GM12891 (cell line): ENCODE data around the gene ANKRD33B.
"Not testable (repeated sequence)": the region's sequence is repeated elsewhere in the genome, so short reads cannot be mapped to it uniquely, and the experiment has no call there.

Source experiments
- DNase-seq: peaks from one replicate; pipeline ENCODE4 v3.0.0; 2011; ENCODE audit warnings: low spot score; ENCODE audit not compliant: insufficient read length
- FAIRE-seq: peaks from 2 replicates; lab custom pipeline; 2011; peaks lifted over from hg19 to GRCh38; lab: Jason Lieb, UNC
- PAX5 ChIP-seq: IDR thresholded peaks from 2 replicates; pipeline ENCODE4 v1.6.1; 2011; ENCODE audit warnings: low read length, moderate library complexity, mild to moderate bottlenecking; ENCODE audit not compliant: insufficient read depth, severe bottlenecking
- POLR2A ChIP-seq: IDR thresholded peaks from 2 replicates; pipeline ENCODE4 v1.6.1; 2011; ENCODE audit warnings: low read depth, low read length, control low read depth
- POLR2AphosphoS5 ChIP-seq: IDR thresholded peaks from 2 replicates; pipeline ENCODE4 v1.6.1; 2011; ENCODE audit warnings: low read depth, low read length, control low read depth
- POU2F2 ChIP-seq: IDR thresholded peaks from 2 replicates; pipeline ENCODE4 v1.6.1; 2011; ENCODE audit warnings: low read depth, mild to moderate bottlenecking, control low read depth, low read length, moderate library complexity
- SPI1 ChIP-seq: IDR thresholded peaks from 2 replicates; pipeline ENCODE4 v1.6.1; 2011; ENCODE audit warnings: low read depth, low read length, control low read depth
- TAF1 ChIP-seq: IDR thresholded peaks from 2 replicates; pipeline ENCODE4 v1.6.1; 2011; ENCODE audit warnings: low read depth, low read length, control low read depth

ANKRD33B gene

DNA sequence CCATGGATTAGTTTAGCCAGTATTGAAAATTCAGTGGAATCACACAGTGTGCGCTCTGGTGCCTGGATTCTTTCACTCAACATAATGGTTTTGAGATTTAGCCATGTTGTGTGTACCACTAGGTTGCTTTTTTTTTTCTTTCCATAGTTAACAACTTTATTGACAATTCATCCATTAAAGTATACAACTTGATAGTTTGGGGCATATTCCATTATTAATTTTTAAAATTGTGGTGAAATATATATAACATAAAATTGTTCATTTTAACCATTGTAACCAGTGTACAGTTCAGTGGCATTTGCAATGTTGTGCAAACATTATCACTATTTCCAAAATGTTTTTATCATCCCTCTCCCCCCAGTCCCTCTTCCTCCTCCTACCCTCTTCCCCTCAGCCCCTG is 35.2 kb downstream of the ANKRD33B start:
- no peak for FAIRE-seq
- TF ChIP-seq POLR2AphosphoS5 = no peak
- no peak for DNase-seq

DNA sequence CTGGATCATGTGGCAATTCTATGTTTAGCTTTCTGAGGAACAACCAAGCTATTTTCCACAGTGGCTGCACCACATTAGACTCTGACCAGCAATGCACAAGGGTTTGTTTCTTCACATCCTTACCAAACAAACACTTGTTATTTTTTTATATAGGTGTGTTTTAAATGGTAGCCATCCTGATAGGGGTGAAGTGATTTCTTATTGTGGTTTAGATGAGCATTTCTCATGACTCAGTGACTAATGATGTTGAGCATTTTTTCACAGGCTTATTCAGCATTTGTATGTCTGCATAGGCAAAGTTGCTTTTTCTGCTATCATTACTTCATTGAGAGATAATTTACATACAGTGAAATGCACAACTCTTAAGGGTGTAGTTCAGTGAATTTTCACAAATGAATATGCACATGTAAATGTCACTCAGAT is 36.0 kb downstream of the ANKRD33B start:
- no peak for FAIRE-seq
- no peak for TF ChIP-seq SPI1
- no peak for TF ChIP-seq PAX5
- no peak for TF ChIP-seq POLR2A
- DNase-seq = no peak

DNA sequence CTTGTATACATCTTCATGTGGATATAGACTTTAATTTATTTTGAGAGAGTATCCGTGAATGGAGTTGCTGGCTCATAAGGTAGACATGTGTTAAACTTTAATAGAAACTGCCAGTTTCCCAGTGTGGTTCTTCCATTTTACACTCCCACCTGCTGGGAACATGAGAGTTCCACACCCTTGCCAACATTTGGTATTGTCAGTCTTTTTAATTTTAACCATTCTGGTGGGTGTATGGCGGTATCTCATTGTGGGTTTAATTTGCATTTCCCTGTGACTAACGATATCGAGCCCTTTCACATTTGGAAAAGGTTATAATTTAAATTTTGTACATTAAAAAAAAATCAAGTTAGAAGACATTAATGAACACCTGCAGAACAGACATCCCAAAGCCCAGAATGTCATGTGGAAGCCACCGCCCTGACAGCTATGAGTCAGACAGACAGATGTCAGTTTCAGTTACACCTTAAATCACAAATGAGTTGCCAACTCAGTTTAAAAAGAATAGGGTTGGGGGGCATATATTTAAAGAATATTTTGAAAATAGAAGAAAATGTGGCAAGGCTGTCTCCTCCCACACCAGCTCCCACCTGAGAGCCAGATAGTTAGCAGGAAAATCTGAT is 36.9 kb downstream of the ANKRD33B start:
- no peak for TF ChIP-seq TAF1
- TF ChIP-seq POLR2AphosphoS5 = no peak
- no peak for TF ChIP-seq PAX5
- TF ChIP-seq POU2F2 = no peak
- no peak for DNase-seq
- peak; percentile 62 for FAIRE-seq

DNA sequence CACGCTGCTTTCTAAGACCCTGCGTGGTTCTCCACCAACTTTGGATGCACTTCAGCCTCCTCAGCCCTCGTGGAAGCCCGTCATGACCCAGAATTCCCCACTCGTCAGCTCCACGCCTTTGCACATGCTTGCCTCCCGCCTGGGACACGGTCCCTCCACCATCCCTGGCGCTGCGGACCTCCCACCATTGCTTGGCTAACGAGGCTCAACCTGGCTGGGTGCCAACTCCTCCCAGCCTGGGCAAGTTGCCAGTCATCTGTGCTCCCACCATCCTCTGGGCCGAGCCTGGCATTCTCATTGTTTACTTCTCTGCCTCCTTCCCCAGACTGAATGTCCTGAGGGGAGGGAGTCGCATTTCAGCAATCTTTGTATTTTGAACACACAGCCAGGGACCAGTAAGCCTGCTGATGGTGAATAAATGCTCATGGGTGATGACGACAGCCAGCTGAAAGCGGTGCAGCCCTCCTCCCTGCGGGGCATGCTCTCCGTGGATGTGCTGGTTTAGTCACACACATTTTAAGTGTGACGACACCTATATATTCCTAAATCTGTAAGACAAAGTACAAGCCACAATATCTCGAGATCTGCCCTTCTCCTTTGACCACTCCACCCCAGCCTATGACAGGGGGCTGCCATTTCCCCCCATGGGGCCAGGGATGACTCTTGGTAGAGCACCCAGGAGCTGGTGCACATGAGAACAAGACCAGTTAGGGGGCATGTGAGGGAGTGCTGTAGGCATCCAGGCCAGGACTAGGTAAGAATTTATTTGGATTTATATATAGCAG is 37.6 kb downstream of the ANKRD33B start:
- FAIRE-seq (peak; percentile 74), DNase-seq (no peak)
- no peak; the same call in 1 of the 2 replicates for TF ChIP-seq POLR2A
- TF ChIP-seq POLR2AphosphoS5 = peak; percentile 51; the same call in 1 of the 2 replicates

DNA sequence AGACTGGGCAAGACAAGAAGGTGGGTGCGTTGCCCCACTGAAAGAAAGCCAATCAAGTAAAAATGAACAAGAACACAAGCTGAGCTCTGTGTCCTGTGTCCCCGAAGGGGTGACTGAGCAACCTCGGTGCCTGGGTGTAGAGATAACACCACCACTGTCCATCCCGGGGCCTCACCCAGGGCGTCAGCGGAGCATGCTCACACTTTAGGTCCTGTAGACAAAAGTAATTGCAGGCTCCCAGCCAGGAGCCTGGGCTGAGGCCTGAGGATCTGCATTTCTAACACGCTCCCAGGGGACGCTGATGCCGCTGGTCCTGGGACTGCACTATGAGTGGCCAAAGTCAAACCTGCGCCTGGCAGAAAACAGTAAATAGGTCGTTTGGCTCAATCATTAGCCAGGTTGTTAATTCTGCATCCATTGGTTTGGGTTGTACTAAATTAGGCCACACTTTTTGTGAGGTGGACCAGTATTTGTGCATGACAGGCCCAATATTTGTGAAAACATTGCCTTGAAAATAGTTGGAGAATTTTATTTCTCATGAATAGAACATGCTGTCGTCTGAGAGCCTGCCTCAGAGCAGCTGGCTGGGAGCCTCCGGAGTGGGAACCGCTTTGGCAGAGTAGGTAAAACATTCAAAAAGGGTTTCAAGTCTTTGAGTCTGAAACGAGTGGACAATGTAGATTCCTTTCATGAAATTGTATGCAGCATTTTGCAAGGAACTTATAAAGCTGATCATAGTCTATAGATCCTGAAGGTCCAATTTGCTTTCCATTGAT is 38.3 kb downstream of the ANKRD33B start:
- no peak for TF ChIP-seq TAF1
- no peak for TF ChIP-seq POLR2AphosphoS5
- no peak for TF ChIP-seq POLR2A
- TF ChIP-seq PAX5 = no peak
- TF ChIP-seq POU2F2 = no peak
- no peak for TF ChIP-seq SPI1
- FAIRE-seq = no peak
- DNase-seq = no peak

DNA sequence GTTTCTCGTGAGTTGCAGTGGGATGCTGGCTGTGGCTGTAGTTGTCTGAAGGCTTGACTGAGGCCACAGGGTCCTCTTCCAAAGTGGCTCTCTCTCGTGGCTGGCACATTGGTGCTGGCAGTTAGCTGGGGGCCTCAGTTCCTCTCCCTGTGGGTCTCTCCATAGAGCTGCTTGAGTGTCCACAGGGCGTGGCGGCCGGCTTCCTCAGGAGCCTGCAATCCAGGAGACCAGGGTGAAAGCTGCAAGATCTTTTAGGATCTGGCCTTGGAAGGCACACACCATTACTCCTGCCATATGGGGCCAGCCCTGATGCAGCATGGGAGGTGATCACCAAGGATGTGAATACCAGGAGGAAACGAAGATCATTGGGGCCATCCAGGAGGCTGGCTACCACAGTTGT is 41.1 kb downstream of the ANKRD33B start:
- DNase-seq (no peak), FAIRE-seq (no peak)
- TF ChIP-seq POU2F2 = no peak
- TF ChIP-seq PAX5 = no peak
- no peak for TF ChIP-seq POLR2A
- no peak for TF ChIP-seq SPI1
- TF ChIP-seq TAF1 = no peak
- no peak for TF ChIP-seq POLR2AphosphoS5

DNA sequence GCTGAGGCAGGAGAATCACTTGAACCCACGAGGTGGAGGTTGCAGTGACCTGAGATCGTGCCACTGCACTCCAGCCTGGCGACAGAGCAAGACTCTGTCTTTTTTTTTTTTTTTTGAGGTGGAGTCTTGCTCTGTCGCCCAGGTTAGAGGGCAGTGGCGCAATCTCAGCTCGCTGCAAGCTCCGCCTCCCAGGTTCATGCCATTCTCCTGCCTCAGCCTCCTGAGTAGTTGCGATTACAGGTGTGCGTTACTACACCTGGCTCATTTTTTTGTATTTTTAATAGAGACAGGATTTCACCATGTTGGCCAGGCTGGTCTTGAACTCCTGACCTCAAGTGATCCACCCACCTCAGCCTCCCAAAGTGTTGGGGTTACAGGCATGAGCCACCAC is 42.8 kb downstream of the ANKRD33B start:
- FAIRE-seq, DNase-seq: not testable (repeated sequence)

DNA sequence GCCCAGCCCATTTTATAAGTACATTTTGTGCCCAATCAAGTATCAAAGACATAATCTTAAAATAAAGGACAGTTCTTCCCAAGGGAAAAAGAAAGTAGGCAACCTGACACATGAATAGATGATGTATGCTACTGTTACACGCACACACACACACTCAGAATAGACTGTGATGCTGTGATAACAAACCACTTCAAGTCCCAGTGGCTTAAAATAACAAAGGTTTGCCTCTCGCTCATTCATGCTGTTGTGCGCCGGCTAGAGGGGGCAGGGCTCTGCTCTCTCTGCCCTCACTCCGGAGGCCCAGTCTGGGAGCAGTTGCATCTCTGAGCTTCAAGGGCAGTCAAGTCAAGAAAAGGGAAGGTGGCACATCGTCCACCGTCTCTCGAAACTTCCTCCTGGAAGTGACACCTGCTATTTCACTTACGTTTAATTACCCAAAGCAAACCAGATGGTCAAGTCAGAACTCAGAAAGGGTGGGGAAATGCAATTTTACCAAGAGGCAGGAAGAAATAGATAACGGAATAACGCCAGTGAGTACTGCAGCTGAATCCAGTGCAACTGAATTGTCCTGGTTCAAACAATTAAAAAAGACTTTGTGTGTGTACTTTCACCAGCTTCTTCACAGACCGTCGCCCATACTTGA is 43.3 kb downstream of the ANKRD33B start:
- TF ChIP-seq POU2F2 (peak; percentile 56; the same call in 1 of the 2 replicates), TAF1 (no peak), POLR2AphosphoS5 (peak; percentile 38; the same call in 1 of the 2 replicates), POLR2A (no peak), SPI1 (0 out of 2 replicates have a peak, but pooled peaks have one; percentile 46), PAX5 (no peak)
- no peak for DNase-seq
- FAIRE-seq = peak; percentile 74

DNA sequence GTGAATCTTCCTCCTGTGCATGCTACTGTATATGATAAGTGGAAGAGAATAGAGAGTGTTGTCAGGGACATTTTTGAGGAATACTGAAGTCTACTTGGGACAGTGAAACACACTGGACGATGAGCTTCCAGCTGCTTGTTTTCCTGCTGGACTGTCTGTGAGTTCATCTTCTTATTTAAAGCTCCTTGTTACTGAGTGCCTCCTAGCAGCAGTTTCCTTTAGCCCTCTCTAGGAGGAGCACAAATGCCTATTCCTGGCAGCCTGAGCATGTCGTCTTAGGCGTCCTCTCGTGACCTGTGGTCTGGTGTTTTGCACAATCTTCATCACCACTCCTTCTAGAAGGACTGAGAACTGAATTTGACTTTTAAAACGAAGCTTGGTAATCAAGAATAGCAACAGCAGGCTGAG is 43.8 kb downstream of the ANKRD33B start:
- DNase-seq (no peak), FAIRE-seq (peak; percentile 82)
- TF ChIP-seq POU2F2 = peak; percentile 58; the same call in 1 of the 2 replicates
- TF ChIP-seq POLR2AphosphoS5 = no peak

DNA sequence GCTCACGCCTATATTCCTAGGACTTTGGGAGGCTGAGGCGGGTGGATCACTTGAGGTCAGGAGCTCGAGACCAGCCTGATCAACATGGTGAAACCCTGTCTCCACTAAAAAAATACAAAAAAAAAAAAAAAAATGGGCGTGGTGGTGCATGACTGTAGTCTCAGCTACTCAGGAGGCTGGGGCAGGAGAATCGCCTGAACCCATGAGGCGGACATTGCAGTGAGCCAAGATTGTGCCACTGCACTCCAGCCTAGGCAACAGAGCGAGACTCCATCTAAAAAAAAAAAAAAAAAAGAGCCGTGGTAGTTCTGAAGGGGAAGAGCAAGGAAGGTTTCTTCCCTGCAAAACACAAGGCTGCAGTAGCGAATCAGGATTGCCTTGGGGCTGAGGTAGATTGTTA is 44.2 kb downstream of the ANKRD33B start:
- FAIRE-seq, DNase-seq: not testable (repeated sequence)
